NCI-H1048 (cell line): ENCODE data around the gene GPER1.
"Not testable (repeated sequence)": the region's sequence is repeated elsewhere in the genome, so short reads cannot be mapped to it uniquely, and the experiment has no call there.

ENCODE experiments used
- DNase-seq: peaks from one replicate; lab custom pipeline; 2025; lab: John Stamatoyannopoulos, UW

The GPER1 gene

DNA sequence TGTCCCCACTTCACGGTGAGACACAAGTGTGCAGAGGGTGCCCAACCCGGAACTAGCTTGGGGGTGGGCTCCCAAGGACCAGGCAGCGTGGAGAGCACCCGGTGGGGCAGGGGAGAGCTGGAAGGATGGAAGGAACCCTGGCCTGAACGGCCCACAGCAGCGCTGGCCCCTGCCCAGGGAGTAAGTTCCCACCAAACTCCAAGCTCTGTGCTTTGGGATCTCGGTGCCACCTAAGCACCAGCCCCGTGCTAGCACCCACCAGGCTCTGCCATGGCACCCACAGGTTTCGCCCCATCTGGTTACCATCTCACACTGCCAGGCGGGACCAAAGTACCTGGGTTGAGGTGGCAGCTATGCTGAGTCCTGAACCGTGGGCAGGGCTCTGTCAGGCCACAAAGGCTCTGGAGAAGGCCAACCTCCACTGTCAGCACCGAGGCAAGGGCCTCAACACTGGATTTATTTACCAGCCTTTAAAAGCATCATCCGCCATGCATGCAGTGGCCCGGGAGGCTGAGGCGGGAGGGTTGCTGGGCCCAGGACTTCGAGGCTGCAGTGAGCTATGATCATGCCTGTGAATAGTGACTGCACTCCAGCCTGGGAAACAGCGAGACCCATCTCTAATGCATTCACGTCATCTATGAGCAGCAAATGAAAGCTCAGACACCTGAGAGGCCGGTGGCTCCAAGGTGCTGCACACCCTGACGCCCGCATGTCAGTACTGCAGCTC lies 16.0 kb downstream of the GPER1 start:
- no peak for DNase-seq

DNA sequence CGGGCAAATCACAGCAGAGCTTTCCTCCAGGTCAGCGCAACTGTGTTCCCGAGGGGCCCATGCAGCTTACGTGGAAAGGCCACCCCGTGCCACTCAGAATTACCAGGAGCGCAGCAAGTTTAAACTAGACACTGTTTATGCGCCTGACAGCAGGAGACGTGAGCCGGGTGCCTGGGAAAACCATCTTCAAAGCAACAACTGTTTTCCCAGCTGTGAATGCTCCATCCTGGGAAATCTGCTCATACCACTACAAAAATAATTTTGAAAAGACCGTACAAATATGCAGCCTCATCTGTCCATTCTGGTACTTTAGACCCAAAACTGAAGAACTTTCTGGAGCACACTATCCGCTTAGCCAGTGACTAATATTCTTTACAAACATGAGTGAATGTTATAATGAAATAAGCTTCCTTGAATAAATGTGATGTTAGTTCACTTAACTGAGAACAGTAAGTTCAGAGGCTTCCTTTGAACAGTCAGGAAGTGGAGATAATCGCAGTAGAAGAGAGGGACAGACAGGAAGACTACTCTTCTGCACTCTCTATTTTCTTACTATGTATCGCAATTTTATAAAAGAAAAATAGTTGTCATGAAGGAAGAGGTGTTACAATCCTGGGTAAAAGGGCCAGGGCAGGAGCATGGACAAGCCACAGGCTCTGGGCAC lies 16.7 kb downstream of the GPER1 start:
- DNase-seq = no peak

DNA sequence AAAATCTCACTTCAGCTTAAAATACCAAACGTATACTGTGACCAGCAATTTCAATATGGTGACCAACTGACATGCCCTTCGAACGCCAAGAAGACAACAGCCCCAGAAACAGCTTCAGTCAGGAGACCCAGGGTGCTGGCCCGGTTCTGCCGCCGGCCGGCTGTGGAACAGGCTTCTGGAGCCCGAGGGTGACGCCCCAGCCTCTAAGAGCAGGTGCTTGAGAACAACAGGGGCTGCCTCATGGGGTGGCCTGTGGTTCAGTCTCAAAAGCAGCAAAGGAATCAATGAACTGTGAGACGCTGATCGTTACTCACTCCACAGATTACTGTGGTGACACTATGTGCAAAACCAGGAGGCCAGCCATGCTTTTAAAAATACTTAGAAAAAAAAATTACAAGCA lies 17.3 kb downstream of the GPER1 start:
- DNase-seq = no peak

DNA sequence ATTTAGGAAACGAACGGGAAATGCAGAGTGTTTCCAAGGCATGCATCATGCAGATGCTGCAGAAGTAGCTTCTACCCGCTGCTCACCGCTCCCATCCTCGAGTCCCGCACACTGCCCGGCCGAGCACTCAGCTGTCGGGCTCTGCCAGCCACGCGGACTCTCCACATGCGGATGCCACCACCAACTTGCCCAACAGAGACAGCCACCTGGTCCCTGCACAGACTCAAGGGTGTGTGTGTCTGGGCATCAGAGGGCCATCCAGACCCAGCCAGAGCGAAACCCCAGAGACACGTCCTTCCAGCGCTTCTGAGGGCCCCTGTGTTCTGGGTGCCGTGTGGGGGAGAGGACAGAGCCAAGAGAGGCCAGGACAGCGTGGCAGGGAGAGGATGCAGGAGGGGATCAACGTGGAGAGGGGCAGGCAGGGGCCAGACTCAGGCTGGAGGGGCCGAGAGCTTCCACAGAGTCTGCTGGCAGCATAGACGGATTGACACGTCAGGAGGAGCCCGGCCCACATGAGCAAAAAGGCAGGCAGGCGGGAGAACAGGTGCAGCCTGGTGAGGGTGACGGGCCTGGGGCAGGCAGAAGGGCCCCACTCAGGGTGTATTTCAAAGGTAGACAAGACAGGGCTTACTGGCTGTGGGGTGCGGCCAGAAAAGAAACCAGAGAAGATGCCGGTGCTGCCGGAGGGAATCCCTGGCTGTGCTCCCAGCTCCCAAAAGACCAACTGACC lies 18.3 kb downstream of the GPER1 start:
- DNase-seq = no peak

DNA sequence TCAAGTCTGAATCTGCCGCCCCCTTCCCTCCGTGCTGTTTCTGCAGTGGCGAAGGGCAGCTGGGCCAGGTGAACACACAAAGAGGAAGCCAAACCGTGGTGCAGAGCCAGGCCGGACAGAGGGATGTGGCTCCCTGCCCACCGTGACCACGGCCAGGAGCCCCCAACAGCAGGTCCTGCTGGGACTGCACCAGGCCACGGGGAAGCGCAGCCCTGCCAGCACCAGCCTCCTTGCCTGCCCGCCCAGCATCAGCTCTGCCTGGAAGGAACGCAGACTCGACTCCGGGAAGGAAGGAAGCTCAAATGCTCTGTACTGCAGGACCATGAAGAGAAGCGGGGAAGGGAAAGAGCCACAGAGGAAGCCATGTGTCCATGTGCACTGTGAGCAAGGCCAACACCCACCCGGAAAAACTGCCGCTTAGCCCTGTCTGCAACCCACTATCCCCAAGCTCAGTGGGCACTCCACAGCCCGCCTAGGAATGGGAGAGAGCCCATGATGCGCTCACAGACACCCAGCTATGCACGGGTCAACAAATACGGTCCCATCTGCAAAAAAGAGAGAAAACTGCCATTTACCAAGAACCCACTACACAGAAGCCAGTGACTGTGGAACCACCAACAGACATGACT lies 19.0 kb downstream of the GPER1 start:
- no peak for DNase-seq

DNA sequence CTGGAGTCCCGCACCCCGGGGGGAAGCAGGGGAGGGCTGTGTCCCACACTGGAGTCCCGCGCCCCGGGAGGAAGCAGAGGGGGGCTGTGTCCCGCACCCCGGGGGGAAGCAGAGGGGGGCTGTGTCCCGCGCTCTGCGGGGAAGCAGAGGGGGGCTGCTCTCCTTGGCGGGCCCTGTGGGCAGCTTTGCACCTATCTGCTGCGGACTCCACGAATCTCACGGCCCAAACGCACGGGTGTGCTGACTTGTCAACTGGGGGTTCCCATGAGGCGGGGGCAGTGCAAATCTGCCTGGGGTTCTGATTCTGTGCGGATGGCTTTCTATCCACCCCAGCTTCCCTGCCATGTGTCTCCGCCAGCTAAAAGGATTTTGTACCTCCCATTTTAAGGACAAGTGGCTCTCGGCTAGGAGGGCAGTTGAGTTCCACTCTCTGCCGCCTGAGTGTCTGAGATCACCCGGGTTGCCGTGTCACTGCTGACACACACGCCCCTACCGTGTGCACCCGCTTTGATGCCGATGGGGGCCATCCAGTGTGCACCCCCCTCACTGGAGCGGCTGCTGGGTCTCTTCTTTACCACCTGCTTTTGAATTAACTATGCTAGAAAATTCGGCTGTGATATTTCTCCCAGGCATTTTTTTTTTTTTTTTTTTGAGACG lies 20.5 kb downstream of the GPER1 start:
- DNase-seq = no peak

DNA sequence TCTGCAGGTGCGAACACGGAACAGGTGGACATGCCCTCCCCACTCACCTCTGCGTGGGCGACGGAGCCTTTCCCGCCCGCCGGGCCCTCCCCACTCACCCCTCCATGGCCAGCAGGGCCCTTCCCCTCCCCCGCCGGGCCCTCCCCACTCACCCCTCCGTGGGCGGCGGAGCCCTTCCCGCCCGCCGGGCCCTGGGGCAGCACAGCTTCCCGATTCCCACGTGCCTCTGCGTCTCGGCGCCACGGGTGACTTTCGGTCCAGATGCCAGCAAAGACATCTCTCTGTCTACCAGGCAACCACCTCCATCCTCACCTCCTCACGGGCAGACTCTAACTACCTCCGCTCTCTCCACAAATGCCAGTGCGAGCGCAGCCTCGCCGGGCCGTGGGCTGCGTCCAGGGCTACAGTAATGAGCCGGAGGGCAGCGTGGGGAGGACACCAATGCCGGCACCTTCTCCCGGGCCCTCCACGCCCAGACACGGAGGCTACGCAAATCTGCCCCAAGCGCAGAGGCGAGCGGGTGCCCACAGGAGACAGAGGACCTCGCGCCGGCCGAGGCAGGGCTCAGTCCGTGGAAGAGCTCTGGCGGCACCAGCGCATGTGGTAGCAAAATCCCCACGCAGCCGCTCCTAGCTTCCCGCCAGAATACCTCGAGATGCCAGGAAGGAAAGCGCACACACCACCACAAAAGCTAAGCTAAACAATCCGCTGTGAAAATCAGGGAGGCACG lies 21.8 kb downstream of the GPER1 start:
- DNase-seq = no peak

DNA sequence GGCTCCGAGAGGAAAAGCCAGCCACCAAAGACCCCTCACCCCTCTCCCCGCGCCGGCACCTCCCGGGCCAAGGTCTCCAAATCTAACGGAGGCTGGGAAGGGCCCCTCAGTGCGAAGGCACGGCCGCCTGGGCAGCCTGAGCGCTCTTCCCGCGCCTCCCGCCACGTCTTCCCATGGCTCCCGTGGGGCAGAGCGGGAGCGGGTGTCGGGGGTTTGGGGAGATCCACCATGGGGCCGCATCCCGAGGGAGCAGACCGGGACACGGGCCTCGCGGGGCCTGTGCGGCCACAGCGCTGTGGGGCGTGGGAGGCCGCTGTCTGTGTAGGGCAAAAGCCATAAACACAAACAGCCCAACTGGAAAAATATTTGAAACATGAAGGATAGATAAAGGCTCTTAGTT lies 22.4 kb downstream of the GPER1 start:
- no peak for DNase-seq

DNA sequence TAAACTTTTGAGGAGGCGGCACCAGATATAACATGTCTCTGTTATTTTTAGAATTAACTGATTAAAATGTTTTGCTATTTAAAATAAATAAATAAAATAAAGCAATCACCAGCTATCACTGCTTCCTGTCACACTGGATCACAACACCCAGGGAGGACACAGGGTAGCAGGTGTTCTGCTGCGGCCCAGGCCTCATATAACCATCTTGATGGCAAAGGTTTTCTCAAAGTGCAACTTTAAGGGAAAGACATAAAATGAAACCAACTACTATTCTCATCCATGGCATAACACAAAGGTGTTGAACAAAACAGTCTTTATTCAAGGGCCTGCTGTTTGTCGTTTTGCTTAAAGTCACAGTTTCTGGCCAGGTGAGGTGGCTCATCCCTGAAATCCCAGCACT lies 23.2 kb downstream of the GPER1 start:
- DNase-seq = no peak

DNA sequence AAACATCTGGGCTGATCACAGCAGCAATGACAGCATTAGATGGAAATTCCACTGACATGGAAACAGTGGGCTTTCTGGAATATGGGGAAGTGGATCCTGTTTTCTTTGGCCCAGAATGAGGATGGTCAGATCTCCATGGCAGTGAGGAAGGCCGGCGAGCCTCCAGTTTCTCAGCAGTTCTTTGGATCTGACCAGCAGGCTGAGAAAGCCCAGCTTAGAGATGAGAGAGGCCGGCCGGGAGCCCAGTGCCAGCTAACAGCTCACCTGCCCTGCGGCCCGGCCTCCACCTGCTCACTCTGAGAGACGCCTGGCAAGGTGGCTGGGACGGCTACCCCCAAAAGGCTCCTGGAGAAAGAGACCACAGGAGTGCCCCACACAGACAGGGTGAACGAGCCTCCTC lies 24.2 kb downstream of the GPER1 start:
- DNase-seq = no peak

DNA sequence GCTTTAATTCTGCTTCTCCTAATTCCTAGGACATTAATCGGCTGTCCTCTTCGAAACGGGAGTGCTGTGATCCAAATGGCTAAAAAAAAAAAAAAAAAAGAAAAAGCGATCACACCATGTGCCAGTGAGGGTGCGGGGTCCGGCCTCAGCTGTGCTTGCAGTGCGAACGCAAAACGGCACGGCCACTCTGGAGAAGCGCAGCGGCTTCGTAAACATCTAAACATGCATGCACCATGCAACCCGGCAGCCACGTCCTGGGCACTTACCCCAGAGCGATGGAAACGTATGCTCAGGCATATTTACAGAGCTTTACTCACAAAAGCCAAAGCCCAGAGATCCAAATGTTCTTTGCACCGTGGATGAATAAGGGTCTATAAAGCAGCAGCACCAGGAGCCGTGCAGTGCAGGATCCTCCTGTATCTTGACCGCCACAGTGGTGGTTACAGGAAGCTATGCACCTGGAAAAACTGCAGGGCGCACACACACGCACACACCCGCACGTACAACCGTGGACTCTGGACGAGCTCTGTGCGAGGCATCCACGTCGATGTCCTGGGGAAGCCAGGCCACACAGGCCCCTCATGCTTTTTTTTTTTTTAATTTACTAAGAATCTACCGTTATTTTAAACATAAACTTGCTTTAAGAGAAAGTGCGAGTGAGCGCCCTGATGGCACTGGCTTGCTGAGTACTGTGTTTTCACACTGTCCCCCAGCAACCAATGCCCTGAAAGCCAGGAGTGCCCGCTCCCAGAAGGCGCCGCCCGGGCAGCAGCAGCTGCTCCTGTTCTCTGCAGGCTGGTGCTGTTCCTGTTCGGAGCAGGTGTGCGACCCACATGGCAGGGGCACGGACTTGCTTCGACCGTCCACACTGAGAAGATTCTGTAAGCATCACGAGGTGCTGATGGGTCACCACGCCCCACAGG lies 25.0 kb downstream of the GPER1 start:
- DNase-seq = no peak

DNA sequence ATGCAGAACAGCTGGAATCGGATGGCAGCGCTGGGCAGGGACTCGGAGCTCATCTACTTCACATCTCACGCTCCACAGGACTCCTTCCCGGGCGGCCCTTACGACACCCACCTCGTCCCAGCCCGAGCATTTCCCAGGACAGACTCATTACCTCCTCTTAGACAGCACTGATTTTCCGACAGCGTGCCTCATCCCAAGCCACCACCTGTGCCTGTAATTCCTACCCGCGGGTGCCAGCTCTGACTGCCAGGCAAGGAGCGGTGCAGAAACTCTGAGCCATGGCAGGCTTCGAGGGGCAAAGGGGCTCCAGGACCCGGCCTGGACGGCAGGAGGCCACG lies 25.6 kb downstream of the GPER1 start:
- no peak for DNase-seq

DNA sequence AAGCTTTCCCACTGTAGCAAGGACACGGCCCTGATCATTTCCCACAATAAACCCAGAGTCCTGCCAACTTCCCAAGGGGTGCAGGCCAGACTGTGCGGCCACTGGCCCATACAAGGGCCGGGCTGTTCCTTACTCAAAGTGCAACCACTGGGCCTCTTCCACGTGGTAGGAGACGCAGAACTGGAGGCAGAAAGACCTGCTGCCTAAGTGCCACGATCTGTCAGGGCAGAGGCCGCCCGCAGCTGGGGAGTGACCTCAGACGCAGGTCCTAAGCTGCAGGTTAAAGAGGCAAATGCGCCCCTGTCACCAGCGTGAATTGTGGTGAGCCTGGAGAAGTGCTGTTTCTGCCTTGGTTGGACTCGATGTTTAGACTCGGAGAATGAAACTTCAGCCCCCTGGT lies 26.2 kb downstream of the GPER1 start:
- no peak for DNase-seq

DNA sequence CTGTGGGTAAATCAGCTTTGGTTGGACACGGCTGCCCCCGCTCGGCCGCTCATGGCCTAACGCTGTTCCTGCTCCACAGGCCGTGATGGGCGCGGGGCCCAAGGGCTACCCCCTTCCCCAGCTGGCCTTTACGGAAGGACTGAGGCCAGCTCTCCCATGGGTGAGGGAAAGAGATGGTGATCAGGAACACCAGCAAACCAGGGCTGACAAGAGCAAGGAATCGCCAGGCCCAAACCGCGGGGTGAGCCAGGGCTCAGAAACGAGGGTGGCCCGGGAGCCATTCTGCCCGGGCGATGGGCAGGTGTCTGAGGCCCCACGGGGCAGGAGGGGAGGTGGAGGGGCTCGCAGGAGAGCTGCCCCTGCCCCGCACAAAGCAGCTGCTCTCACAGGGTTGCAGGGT lies 26.6 kb downstream of the GPER1 start:
- DNase-seq = no peak

DNA sequence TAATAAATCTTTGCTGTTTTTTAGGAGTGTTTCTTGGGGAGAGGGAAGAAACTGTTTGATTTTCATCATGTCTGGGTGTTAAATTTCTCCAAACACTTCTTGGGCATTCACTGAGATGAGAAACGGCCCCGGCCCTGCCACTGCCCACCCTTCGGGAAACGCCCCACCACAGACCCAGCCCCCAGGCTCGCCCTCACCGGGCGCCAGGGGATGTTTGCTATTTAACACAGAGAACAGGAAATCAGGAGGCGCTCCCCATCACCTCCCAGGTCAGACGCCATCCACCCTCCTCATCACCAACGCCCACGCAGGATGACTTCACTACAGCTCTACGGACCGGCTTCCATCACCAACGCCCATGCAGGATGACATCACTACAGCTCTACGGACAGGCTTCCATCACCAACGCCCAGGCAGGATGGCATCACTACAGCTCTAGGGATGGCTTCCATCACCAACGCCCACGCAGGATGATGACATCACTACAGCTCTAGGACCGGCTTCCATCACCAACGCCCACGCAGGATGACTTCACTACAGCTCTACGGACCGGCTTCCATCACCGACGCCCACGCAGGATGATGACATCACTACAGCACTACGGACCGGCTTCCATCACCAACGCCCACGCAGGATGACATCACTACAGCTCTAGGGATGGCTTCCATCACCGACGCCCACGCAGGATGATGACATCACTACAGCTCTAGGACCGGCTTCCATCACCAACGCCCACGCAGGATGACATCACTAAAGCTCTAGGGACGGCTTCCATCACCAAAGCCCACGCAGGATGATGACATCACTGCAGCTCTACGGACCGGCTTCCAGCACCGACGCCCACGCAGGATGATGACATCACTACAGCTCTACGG lies 27.5 kb downstream of the GPER1 start:
- DNase-seq = not testable (repeated sequence)

DNA sequence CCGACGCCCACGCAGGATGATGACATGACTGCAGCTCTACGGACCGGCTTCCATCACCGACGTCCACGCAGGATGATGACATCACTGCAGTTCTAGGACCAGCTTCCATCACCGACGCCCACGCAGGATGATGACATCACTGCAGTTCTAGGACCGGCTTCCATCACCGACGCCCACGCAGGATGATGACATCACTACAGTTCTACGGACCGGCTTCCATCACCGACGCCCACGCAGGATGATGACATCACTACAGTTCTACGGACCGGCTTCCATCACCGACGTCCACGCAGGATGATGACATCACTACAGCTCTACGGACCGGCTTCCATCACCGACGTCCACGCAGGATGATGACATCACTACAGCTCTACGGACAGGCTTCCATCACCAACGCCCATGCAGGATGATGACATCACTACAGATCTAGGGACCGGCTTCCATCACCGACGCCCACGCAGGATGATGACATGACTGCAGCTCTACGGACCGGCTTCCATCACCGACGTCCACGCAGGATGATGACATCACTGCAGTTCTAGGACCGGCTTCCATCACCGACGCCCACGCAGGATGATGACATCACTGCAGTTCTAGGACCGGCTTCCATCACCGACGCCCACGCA lies 28.6 kb downstream of the GPER1 start:
- DNase-seq = not testable (repeated sequence)

DNA sequence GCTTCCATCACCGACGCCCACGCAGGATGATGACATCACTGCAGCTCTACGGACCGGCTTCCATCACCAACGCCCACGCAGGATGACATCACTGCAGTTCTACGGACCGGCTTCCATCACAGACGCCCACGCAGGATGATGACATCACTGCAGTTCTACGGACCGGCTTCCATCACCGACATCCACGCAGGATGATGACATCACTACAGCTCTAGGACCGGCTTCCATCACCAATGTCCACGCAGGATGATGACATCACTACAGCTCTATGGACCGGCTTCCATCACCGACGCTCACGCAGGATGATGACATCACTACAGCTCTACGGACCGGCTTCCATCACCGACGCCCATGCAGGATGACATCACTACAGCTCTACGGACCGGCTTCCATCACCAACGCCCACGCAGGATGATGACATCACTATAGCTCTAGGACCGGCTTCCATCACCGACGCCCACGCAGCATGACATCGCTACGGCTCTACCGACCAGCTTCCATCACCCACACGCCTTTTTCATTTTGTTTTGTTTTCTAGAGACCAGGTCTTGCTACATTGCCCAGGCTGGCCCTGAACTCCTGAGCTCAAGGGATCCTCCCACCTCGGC lies 29.5 kb downstream of the GPER1 start:
- no peak for DNase-seq

DNA sequence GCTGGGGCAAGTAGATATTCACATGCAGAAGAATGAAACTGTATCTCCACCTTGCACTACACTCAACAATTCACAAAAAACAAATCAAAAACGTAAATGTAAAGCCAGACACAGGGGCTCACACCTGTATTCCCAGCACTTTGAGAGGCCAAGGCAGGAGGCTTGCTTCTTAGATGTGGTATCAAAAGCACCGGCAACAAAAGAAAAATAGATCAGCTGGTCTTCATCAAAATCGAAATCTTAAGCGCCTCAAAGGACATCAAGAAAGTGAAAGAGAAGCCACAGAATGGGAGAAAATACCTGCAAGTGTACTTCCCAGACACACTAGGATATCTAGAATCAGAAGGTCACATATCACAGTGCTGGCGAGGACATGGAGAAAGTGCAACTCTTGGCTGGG lies 31.3 kb downstream of the GPER1 start:
- no peak for DNase-seq

DNA sequence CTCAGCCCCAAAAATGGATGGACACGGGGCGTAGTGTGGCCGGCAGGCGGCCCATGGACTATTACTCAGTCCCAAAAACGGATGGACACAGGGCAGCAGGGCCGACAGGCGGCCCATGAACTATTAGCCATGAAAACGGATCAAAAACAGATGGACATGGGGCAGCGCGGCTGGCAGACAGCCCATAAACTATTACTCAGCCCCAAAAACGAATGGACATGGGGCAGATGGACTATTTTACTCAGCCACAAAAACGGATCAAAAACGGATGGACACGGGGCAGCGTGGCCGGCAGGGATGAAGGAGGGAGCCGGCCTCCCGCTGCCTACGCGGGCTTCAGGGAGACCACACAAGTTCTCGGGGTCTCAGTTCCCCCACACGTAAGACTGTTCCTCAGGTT lies 32.9 kb downstream of the GPER1 start:
- DNase-seq = no peak
